Thyroid gland (tissue), 4 donors: ENCODE results near the gene MYO5C. TPM values are rescaled to one million over a fixed set of nuclear protein-coding genes. Genes with fewer than 3 reads are reported as not detected.

ENCODE experiments used
- DNase-seq, 2 donors: peaks; one replicate each; pipeline ENCODE4 v3.0.0-alpha.2; 2019
- H3K27ac ChIP-seq, 3 donors: fragments of 200-600 bp; sonication (generic); 1 replicate in 2 of 3; 2 replicates in 1 of 3; pipeline ENCODE4 v1.5.1; 2016 to 2019; ENCODE audit warnings: mild to moderate bottlenecking in 1 of 3, moderate library complexity in 1 of 3
- H3K27me3 ChIP-seq: fragments of 200-600 bp; sonication (generic); one replicate; pipeline ENCODE4 v1.5.1; 2019
- H3K36me3 ChIP-seq, 2 donors: fragments of 200-600 bp; sonication (generic); one replicate each; pipeline ENCODE4 v1.5.1; 2016 to 2019
- H3K4me1 ChIP-seq, 2 donors: fragments of 200-600 bp; sonication (generic); one replicate each; pipeline ENCODE4 v1.5.1; 2017 to 2019
- H3K4me3 ChIP-seq, 3 donors: fragments of 200-600 bp; sonication (generic); replicated peaks in 1 of 3; 1 replicate in 2 of 3; 2 replicates in 1 of 3; pipeline ENCODE4 v1.5.1; 2016; ENCODE audit warnings: mild to moderate bottlenecking in 1 of 3
- H3K9me3 ChIP-seq: fragments of 200-600 bp; sonication (generic); one replicate; pipeline ENCODE4 v1.5.1; 2017
- CTCF ChIP-seq, 6 experiments: fragments of 200-600 bp in 3 of 6; fragments of 450-650 bp in 3 of 6; sonication (generic) in 3 of 6; IDR thresholded peaks; one replicate each; pipeline ENCODE4 v1.5.1; 2016 to 2019; ENCODE audit warnings: antibody characterized with exemption in 6 of 6, mild to moderate bottlenecking in 2 of 6, inconsistent platforms in 1 of 6, moderate library complexity in 1 of 6
- POLR2A ChIP-seq, 2 donors: fragments of 450-650 bp; IDR thresholded peaks; one replicate each; pipeline ENCODE4 v1.6.1; 2017; ENCODE audit warnings: antibody characterized with exemption in 2 of 2, mild to moderate bottlenecking in 2 of 2, moderate library complexity in 1 of 2
- WGBS, 2 donors: methylation state at CpG; one replicate each; pipeline ENCODE4 v1.1.5; 2017; 5-methylcytosine and 5-hydroxymethylcytosine counted together
- intact Hi-C: fragments of 100-400 bp; cut with DNase I; formaldehyde crosslinking; loops from one replicate; pipeline ENCODE4 v1.15.1; 2023
- total RNA-seq, 4 donors: library from RNA; depleted of rRNA; stranded (reverse); fragments of >200 nt; gene quantifications; one replicate each; pipeline ENCODE4 v1.2.3, GENCODE V29; 2016

The MYO5C gene
- total RNA-seq, 4 donors from 2014 or later: 84.0 to 130 (median 101) TPM

GRCh38 chr15:52221730-52222129 is 73.9 kb downstream of the MYO5C start:
- intact Hi-C loops: no loop called here
- no peaks in the 10 kb centered on the region for H3K9me3 ChIP-seq
- H3K4me1 ChIP-seq: peaks cover 4 to 7% of the 10 kb centered on the region in 2 donors
- peak overlapping the region in 1 of 3 donors; percentile 58 for H3K27ac ChIP-seq
- H3K36me3 ChIP-seq: peaks cover 28% of the 10 kb centered on the region in 2 donors
- no peak for DNase-seq
- no peak overlapping the region for H3K4me3 ChIP-seq
- TF ChIP-seq CTCF (IDR thresholded peaks at IDR 0.05): no peak
- no peak for TF ChIP-seq POLR2A (IDR thresholded peaks at IDR 0.05)
- H3K27me3 ChIP-seq: no peaks in the 10 kb centered on the region
- 85 to 90% methylated on average over 5 of the region's 5 CpGs for WGBS, 2 donors

GRCh38 chr15:52220937-52221660 is 74.5 kb downstream of the MYO5C start:
- TF ChIP-seq CTCF (IDR thresholded peaks at IDR 0.05) (no peak), POLR2A (IDR thresholded peaks at IDR 0.05) (no peak)
- Histone ChIP-seq H3K9me3 (no peaks in the 10 kb centered on the region), H3K27ac (peak overlapping the region; percentile 34 to 81 (median 56)), H3K4me3 (no peak overlapping the region), H3K27me3 (no peaks in the 10 kb centered on the region), H3K4me1 (peaks cover 4 to 7% of the 10 kb centered on the region in 2 donors), H3K36me3 (peaks cover 24 to 28% of the 10 kb centered on the region in 2 donors)
- intact Hi-C loops: no loop called here
- no peak for DNase-seq
- 79 to 89% methylated on average over 7 of the region's 7 CpGs for WGBS, 2 donors

DNA sequence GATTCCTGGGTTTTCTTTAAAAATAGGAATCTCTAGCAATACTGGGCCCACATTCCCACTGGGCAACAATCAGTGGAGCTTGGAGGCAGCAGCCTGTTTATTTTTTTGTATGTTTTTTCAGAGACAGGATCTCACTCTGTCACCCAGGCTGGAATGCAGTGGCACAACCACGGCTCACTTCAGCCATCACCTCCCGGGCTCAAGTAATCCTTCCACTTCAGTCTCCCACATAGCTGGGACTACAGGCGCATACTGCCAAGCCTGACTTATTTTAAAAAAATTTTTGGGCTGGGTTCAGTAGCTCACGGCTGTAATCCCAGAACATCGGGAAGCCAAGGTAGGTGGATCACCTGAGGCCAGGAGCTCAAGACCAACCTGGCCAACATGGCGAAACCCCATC is 75.4 kb downstream of the MYO5C start:
- no peak for TF ChIP-seq POLR2A (IDR thresholded peaks at IDR 0.05)
- TF ChIP-seq CTCF (IDR thresholded peaks at IDR 0.05): no peak
- 38 to 53% methylated on average over 6 of the region's 6 CpGs for WGBS, 2 donors
- peak overlapping the region; percentile 52 to 81 (median 56) for H3K27ac ChIP-seq
- H3K9me3 ChIP-seq: no peaks in the 10 kb centered on the region
- intact Hi-C loops: no loop called here
- H3K36me3 ChIP-seq: peaks cover 23 to 28% of the 10 kb centered on the region in 2 donors
- no peak overlapping the region for H3K4me3 ChIP-seq
- H3K4me1 ChIP-seq: peaks cover 4 to 7% of the 10 kb centered on the region in 2 donors
- peak; percentile 86 to 88 for DNase-seq
- H3K27me3 ChIP-seq: no peaks in the 10 kb centered on the region

DNA sequence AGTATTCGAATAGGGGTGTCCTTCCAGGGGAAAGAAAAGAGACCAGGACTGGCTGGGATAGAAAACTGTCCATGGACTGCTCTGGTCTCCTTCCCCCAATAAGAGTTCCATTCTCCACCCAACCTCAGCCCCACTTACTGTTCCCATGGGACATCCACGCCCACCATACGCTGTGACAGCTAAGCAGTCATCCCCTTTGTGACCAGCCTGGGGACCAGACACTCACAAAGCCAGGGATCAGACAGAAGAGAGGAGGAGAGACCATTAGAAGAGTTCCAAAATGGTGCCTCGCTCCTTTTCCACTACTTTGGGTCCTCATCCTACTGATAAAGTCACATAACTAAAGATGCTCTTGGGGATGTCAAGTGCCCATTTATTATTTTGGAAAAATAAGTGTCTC is 76.8 kb downstream of the MYO5C start:
- Histone ChIP-seq H3K4me1 (peaks cover 4 to 14% of the 10 kb centered on the region in 2 donors), H3K36me3 (peaks cover 16 to 21% of the 10 kb centered on the region in 2 donors), H3K9me3 (no peaks in the 10 kb centered on the region), H3K27ac (peak overlapping the region in 1 of 3 donors; percentile 12), H3K27me3 (no peaks in the 10 kb centered on the region), H3K4me3 (no peak overlapping the region)
- no peak for DNase-seq
- intact Hi-C loops: no loop called here
- TF ChIP-seq CTCF (IDR thresholded peaks at IDR 0.05) (no peak), POLR2A (IDR thresholded peaks at IDR 0.05) (no peak)
- 92 to 96% methylated on average over 4 of the region's 4 CpGs for WGBS, 2 donors

GRCh38 chr15:52218371-52218770 is 77.2 kb downstream of the MYO5C start:
- H3K9me3 ChIP-seq: no peaks in the 10 kb centered on the region
- H3K27me3 ChIP-seq: no peaks in the 10 kb centered on the region
- DNase-seq: no peak
- peaks cover 4 to 14% of the 10 kb centered on the region in 2 donors for H3K4me1 ChIP-seq
- intact Hi-C loops: no loop called here
- WGBS, 2 donors: 67 to 81% methylated on average over 3 of the region's 3 CpGs
- peaks cover 15 to 17% of the 10 kb centered on the region in 2 donors for H3K36me3 ChIP-seq
- H3K4me3 ChIP-seq: no peak overlapping the region
- peak overlapping the region in 1 of 3 donors; percentile 12 for H3K27ac ChIP-seq
- TF ChIP-seq POLR2A (IDR thresholded peaks at IDR 0.05): no peak
- no peak for TF ChIP-seq CTCF (IDR thresholded peaks at IDR 0.05)
